Kidney (tissue), 14 donors: ENCODE results near the gene MYBPH. TPM values are rescaled to one million over a fixed set of nuclear protein-coding genes. Genes with fewer than 3 reads are reported as not detected.

ENCODE experiments used
- DNase-seq, 5 donors: peaks; one replicate each; pipeline ENCODE4 v3.0.0-alpha.2; 2013 to 2020
- FAIRE-seq: peaks from 2 replicates; lab custom pipeline; 2012; peaks lifted over from hg19 to GRCh38; lab: Jason Lieb, UNC
- H3K27ac ChIP-seq, 2 donors: one replicate each; pipeline ENCODE4 v1.7.0; 2013; ENCODE audit warnings: low read depth in 2 of 2, low read length in 2 of 2, inconsistent platforms in 1 of 2
- H3K27me3 ChIP-seq: one replicate; pipeline ENCODE4 v1.7.1; 2013; ENCODE audit warnings: low read length, inconsistent platforms; ENCODE audit not compliant: control insufficient read depth, insufficient read depth
- H3K36me3 ChIP-seq, 3 donors: one replicate each; pipeline versions ENCODE4 v1.7.0 to v1.7.1; 2013; ENCODE audit warnings: low read length in 3 of 3, control low read depth in 1 of 3, inconsistent platforms in 1 of 3; ENCODE audit not compliant: insufficient read depth in 3 of 3, control insufficient read depth in 2 of 3
- H3K4me1 ChIP-seq, 3 donors: one replicate each; pipeline versions ENCODE4 v1.7.0 to v1.7.1; 2013; ENCODE audit warnings: low read length in 3 of 3, inconsistent platforms in 1 of 3, low read depth in 1 of 3; ENCODE audit not compliant: control insufficient read depth in 2 of 3, insufficient read depth in 2 of 3
- H3K4me3 ChIP-seq, 3 donors: one replicate each; pipeline versions ENCODE4 v1.7.0 to v1.8.1; 2013; ENCODE audit warnings: low read length in 3 of 3, control low read depth in 1 of 3, inconsistent platforms in 1 of 3
- H3K9ac ChIP-seq, 3 donors: one replicate each; pipeline versions ENCODE4 v1.7.0 to v1.7.1; 2013; ENCODE audit warnings: low read length in 3 of 3, control low read depth in 1 of 3, inconsistent platforms in 1 of 3
- H3K9me3 ChIP-seq, 3 donors: one replicate each; pipeline versions ENCODE4 v1.7.0 to v1.7.1; 2013; ENCODE audit warnings: low read length in 3 of 3, control low read depth in 1 of 3, inconsistent platforms in 1 of 3; ENCODE audit not compliant: control insufficient read depth in 2 of 3, insufficient read depth in 1 of 3
- CTCF ChIP-seq: IDR thresholded peaks from 3 replicates; pipeline ENCODE4 v1.5.1; 2012; ENCODE audit warnings: mild to moderate bottlenecking, moderate library complexity, borderline replicate concordance; ENCODE audit not compliant: insufficient read depth; ENCODE audit errors: extremely low read depth
- intact Hi-C: fragments of 100-400 bp; cut with DNase I; formaldehyde crosslinking; loops from one replicate; pipeline ENCODE4 v1.11.1; 2022
- polyA plus RNA-seq: library from polyadenylated mRNA; stranded (reverse); fragments of 350-450 nt; fragmentation: Illumina TruSeq; extraction: RNeasy Lipid Tissue Mini Kit (QIAGEN cat#74804); gene quantifications from one replicate; pipeline ENCODE4 v1.2.3, GENCODE V29; 2014; ENCODE audit warnings: low read depth, low replicate concordance; ENCODE audit not compliant: insufficient read depth
- total RNA-seq: library from RNA; stranded (reverse); fragmentation: NEBNext Ultra II Directional; extraction: Animal tissue kit (Norgen Biotek cat#: 25700); gene quantifications from one replicate; pipeline ENCODE4 v1.2.1, GENCODE V29; 2021
- donor health status: control.
- donor health status: control.
- donor health status: control.
- donor health status: control.
- donor health status: control.
- donor health status: DM: yes; HTN: yes; CAD: no.
- donor health status: Normal renal cell carcinoma (clear cell type).

The MYBPH gene
- total and polyA plus RNA-seq, 2 donors from 2014 or later: 2.3 TPM; not detected in 1

GRCh38 chr1:203186446-203187303 lies 11.0 kb upstream of the MYBPH start, which contains the start of gene CHI3L1:
CHI3L1 (minus strand) TSS chr1:203186704; CDS start chr1:203186623, 81 bp downstream.
- no peak within 1 kb of the TSS for H3K4me3 ChIP-seq
- FAIRE-seq (no peak), DNase-seq (peak in 1 of 5 donors; percentile 56)

GRCh38 chr1:203186091-203186445 lies 10.4 kb upstream of the MYBPH start:
- intact Hi-C loops: no loop called here
- DNase-seq (no peak), FAIRE-seq (no peak)
- no peak overlapping the region for H3K9ac ChIP-seq
- TF ChIP-seq CTCF: no peak
- H3K27me3 ChIP-seq: no peaks in the 10 kb centered on the region
- H3K4me3 ChIP-seq: no peak overlapping the region
- peaks cover 0 to 4% (median 3%) of the 10 kb centered on the region in 3 donors for H3K4me1 ChIP-seq
- no peaks in the 10 kb centered on the region for H3K9me3 ChIP-seq
- H3K27ac ChIP-seq: no peak overlapping the region
- H3K36me3 ChIP-seq: no peaks in the 10 kb centered on the region

More at GRCh38 chr1:203186446-203187303, 11.0 kb upstream of the MYBPH start, which contains the start of gene CHI3L1:
- Histone ChIP-seq H3K4me1 (peaks cover 0 to 4% (median 3%) of the 10 kb centered on the region in 3 donors), H3K27ac (peak within 1 kb of the TSS; percentile 24 to 34), H3K9ac (peak within 1 kb of the TSS in 1 of 3 donors; percentile 38), H3K27me3 (no peaks in the 10 kb centered on the region), H3K36me3 (no peaks in the 10 kb centered on the region), H3K9me3 (no peaks in the 10 kb centered on the region)
- intact Hi-C loops: no loop called here
- no peak for TF ChIP-seq CTCF

GRCh38 chr1:203185585-203185984 lies 10.0 kb upstream of the MYBPH start:
- DNase-seq (no peak), FAIRE-seq (no peak)
- Histone ChIP-seq H3K4me3 (no peak overlapping the region), H3K9me3 (no peaks in the 10 kb centered on the region), H3K27me3 (no peaks in the 10 kb centered on the region), H3K36me3 (no peaks in the 10 kb centered on the region), H3K4me1 (peaks cover 0 to 4% (median 3%) of the 10 kb centered on the region in 3 donors), H3K27ac (no peak overlapping the region), H3K9ac (no peak overlapping the region)
- TF ChIP-seq CTCF: no peak
- intact Hi-C loops: no loop called here
